Measurements from ENCODE around the gene TXNRD3.
"Not testable (repeated sequence)": the region's sequence is repeated elsewhere in the genome, so short reads cannot be mapped to it uniquely, and the experiment has no call there.

TXNRD3 gene

GRCh38 chr3:126657901-126658300 is 3.0 kb upstream of the TXNRD3 start:
- H3K4me3 ChIP-seq (ENCODE audit: low read depth, low read length): no peak overlapping the region
- no peak for DNase-seq (ENCODE audit: low read depth)

GRCh38 chr3:126656371-126657134 is 1.6 kb upstream of the TXNRD3 start:
- H3K4me3 ChIP-seq (ENCODE audit: low read depth, low read length): no peak overlapping the region
- DNase-seq (ENCODE audit: low read depth): no peak

GRCh38 chr3:126655887-126656286 is 963 bp upstream of the TXNRD3 start:
- H3K4me3 ChIP-seq (ENCODE audit: low read depth, low read length): no peak overlapping the region
- DNase-seq (ENCODE audit: low read depth): no peak

GRCh38 chr3:126649556-126650092 is 5.3 kb downstream of the TXNRD3 start:
- DNase-seq (ENCODE audit: low read depth): no peak
- H3K4me3 ChIP-seq (ENCODE audit: low read depth, low read length): no peak overlapping the region

- no peak for DNase-seq (ENCODE audit: low read depth)
- no peak overlapping the region for H3K4me3 ChIP-seq (ENCODE audit: low read depth, low read length)
Observed at GRCh38 chr3:126646674-126647073, 8.2 kb downstream of the TXNRD3 start.

GRCh38 chr3:126644615-126645014 is 10.3 kb downstream of the TXNRD3 start:
- no peak for DNase-seq (ENCODE audit: low read depth)

GRCh38 chr3:126638790-126639189 is 16.1 kb downstream of the TXNRD3 start:
- DNase-seq (ENCODE audit: low read depth): no peak
- no peak overlapping the region for H3K4me3 ChIP-seq (ENCODE audit: low read depth, low read length)

More at GRCh38 chr3:126644615-126645014, 10.3 kb downstream of the TXNRD3 start:
- H3K4me3 ChIP-seq (ENCODE audit: low read depth, low read length): no peak overlapping the region

GRCh38 chr3:126636436-126636835 is 18.5 kb downstream of the TXNRD3 start:
- H3K4me3 ChIP-seq (ENCODE audit: low read depth, low read length): no peak overlapping the region
- no peak for DNase-seq (ENCODE audit: low read depth)

- DNase-seq (ENCODE audit: low read depth): no peak
- no peak overlapping the region for H3K4me3 ChIP-seq (ENCODE audit: low read depth, low read length)
Observed at GRCh38 chr3:126634803-126635202, 20.1 kb downstream of the TXNRD3 start.

GRCh38 chr3:126630020-126630419 is 24.9 kb downstream of the TXNRD3 start:
- DNase-seq (ENCODE audit: low read depth): no peak
- no peak overlapping the region for H3K4me3 ChIP-seq (ENCODE audit: low read depth, low read length)

- not testable (repeated sequence) for DNase-seq (ENCODE audit: low read depth)
Observed at GRCh38 chr3:126625735-126626134, 29.2 kb downstream of the TXNRD3 start.

GRCh38 chr3:126622694-126623093 is 32.2 kb downstream of the TXNRD3 start:
- no peak overlapping the region for H3K4me3 ChIP-seq (ENCODE audit: low read depth, low read length)
- no peak for DNase-seq (ENCODE audit: low read depth)

More at GRCh38 chr3:126625735-126626134, 29.2 kb downstream of the TXNRD3 start:
- not testable (repeated sequence) for H3K4me3 ChIP-seq (ENCODE audit: low read depth, low read length)

GRCh38 chr3:126621627-126622345 is 33.1 kb downstream of the TXNRD3 start:
- DNase-seq (ENCODE audit: low read depth): no peak
- no peak overlapping the region for H3K4me3 ChIP-seq (ENCODE audit: low read depth, low read length)

- no peak overlapping the region for H3K4me3 ChIP-seq (ENCODE audit: low read depth, low read length)
- peak; percentile 45 for DNase-seq (ENCODE audit: low read depth)
Observed at GRCh38 chr3:126621171-126621570, 33.8 kb downstream of the TXNRD3 start.

GRCh38 chr3:126620738-126621137 is 34.2 kb downstream of the TXNRD3 start:
- DNase-seq (ENCODE audit: low read depth): peak; percentile 51
- H3K4me3 ChIP-seq (ENCODE audit: low read depth, low read length): no peak overlapping the region

- no peak overlapping the region for H3K4me3 ChIP-seq (ENCODE audit: low read depth, low read length)
- no peak for DNase-seq (ENCODE audit: low read depth)
Observed at GRCh38 chr3:126618760-126619159, 36.2 kb downstream of the TXNRD3 start.

- H3K4me3 ChIP-seq (ENCODE audit: low read depth, low read length): no peak overlapping the region
- no peak for DNase-seq (ENCODE audit: low read depth)
Observed at GRCh38 chr3:126618021-126618420, 36.9 kb downstream of the TXNRD3 start.

GRCh38 chr3:126617571-126617970 is 37.4 kb downstream of the TXNRD3 start:
- DNase-seq (ENCODE audit: low read depth): no peak
- no peak overlapping the region for H3K4me3 ChIP-seq (ENCODE audit: low read depth, low read length)

- no peak overlapping the region for H3K4me3 ChIP-seq (ENCODE audit: low read depth, low read length)
- DNase-seq (ENCODE audit: low read depth): no peak
Observed at GRCh38 chr3:126616931-126617330, 38.0 kb downstream of the TXNRD3 start.

- H3K4me3 ChIP-seq (ENCODE audit: low read depth, low read length): no peak overlapping the region
- no peak for DNase-seq (ENCODE audit: low read depth)
Observed at GRCh38 chr3:126613479-126614188, 41.3 kb downstream of the TXNRD3 start.

Data from skeletal muscle cell (primary cell).